Stimulated activated CD8-positive, alpha-beta memory T cell treated with anti-CD3 and anti-CD28 coated beads, Interleukin-7, amount 100 ng/mL, for 48 hours (primary cell): ENCODE results near the gene POLA2.
"Not testable (repeated sequence)": the region's sequence is repeated elsewhere in the genome, so short reads cannot be mapped to it uniquely, and the experiment has no call there.

Experiments
- DNase-seq, 2 donors: peaks; one replicate each; pipeline ENCODE4 v3.0.0-alpha.2; 2020; ENCODE audit warnings: low read depth in 1 of 2; ENCODE audit errors: extremely low read depth in 1 of 2

Gene POLA2

GRCh38 chr11:65261591-65262380, at the start of gene POLA2:
Gene POLA2 (plus strand): TSS chr11:65261962. CDS start chr11:65262293, 331 bp downstream.
- DNase-seq, result peak; percentile 92 to 94

GRCh38 chr11:65212226-65212801, 49.4 kb upstream of the POLA2 start:
- DNase-seq, result no peak

- no peak for DNase-seq
These were observed 48.2 kb upstream of the POLA2 start for GRCh38 chr11:65213322-65214211.

- no peak for DNase-seq
These were observed 47.4 kb upstream of the POLA2 start for GRCh38 chr11:65214212-65214845.

- no peak for DNase-seq
These were observed 46.2 kb upstream of the POLA2 start for GRCh38 chr11:65215441-65216076.

GRCh38 chr11:65216830-65217229, 44.9 kb upstream of the POLA2 start:
- DNase-seq, result no peak

GRCh38 chr11:65217441-65218423, 44.0 kb upstream of the POLA2 start:
- no peak for DNase-seq

GRCh38 chr11:65218446-65218845, 43.3 kb upstream of the POLA2 start:
- DNase-seq, result no peak

GRCh38 chr11:65219930-65220213, 41.9 kb upstream of the POLA2 start:
- no peak for DNase-seq

- DNase-seq, result no peak
These were observed 40.7 kb upstream of the POLA2 start for GRCh38 chr11:65221026-65221425.

GRCh38 chr11:65223011-65223410, 38.8 kb upstream of the POLA2 start:
- no peak for DNase-seq

GRCh38 chr11:65224930-65225278, 36.9 kb upstream of the POLA2 start:
- no peak for DNase-seq

GRCh38 chr11:65225279-65226102, 36.3 kb upstream of the POLA2 start:
- peak in 1 of 2 donors; percentile 35 for DNase-seq

- DNase-seq, result no peak
These were observed 35.7 kb upstream of the POLA2 start for GRCh38 chr11:65226103-65226442.

GRCh38 chr11:65227879-65228278, 33.9 kb upstream of the POLA2 start:
- no peak for DNase-seq

GRCh38 chr11:65236194-65237059, 25.3 kb upstream of the POLA2 start:
- no peak for DNase-seq

GRCh38 chr11:65238302-65238701, 23.5 kb upstream of the POLA2 start:
- not testable (repeated sequence) for DNase-seq

GRCh38 chr11:65241134-65241533, 20.6 kb upstream of the POLA2 start:
- DNase-seq, result no peak
